Hepatocyte (in vitro differentiated cells): ENCODE results near the gene CDHR3.

Experiments
- CTCF ChIP-seq: fragments of 200-600 bp; sonication (generic); IDR thresholded peaks from 2 replicates; pipeline ENCODE4 v1.5.1; 2016; ENCODE audit warnings: antibody characterized with exemption, mild to moderate bottlenecking; ENCODE audit not compliant: poor library complexity
- EZH2 ChIP-seq: fragments of 200-600 bp; sonication (generic); IDR thresholded peaks from 2 replicates; pipeline ENCODE4 v1.6.1; 2016; ENCODE audit warnings: antibody characterized with exemption, mild to moderate bottlenecking, borderline replicate concordance
- EZH2phosphoT487 ChIP-seq: fragments of 200-600 bp; sonication (generic); IDR thresholded peaks from one replicate; pipeline ENCODE4 v1.6.1; 2018; ENCODE audit warnings: antibody characterized with exemption, mild to moderate bottlenecking, low read depth, moderate library complexity; ENCODE audit not compliant: unreplicated experiment, severe bottlenecking

GRCh38 chr7:105978974-105979373 lies 15.9 kb downstream of the CDHR3 start:
- no peak for TF ChIP-seq CTCF
- no peak for TF ChIP-seq EZH2
- TF ChIP-seq EZH2phosphoT487: no peak
